Esophagus squamous epithelium (tissue), 4 donors: ENCODE measurements around the gene TM7SF2.

Experiments used
- POLR2A ChIP-seq, 4 donors: fragments of 450-650 bp; IDR thresholded peaks; one replicate each; pipeline ENCODE4 v1.6.1; 2017; ENCODE audit warnings: antibody characterized with exemption in 4 of 4, mild to moderate bottlenecking in 4 of 4, moderate library complexity in 3 of 4
- TF ChIP-seq, protein P1 (sequence below), 6 experiments: fragments of 450-650 bp in 4 of 6; fragments of 200-600 bp in 2 of 6; sonication (generic) in 2 of 6; IDR thresholded peaks; one replicate each; pipeline ENCODE4 v1.5.1; 2016 to 2019; ENCODE audit warnings: antibody characterized with exemption in 6 of 6, mild to moderate bottlenecking in 4 of 6, moderate library complexity in 4 of 6

DNA sequence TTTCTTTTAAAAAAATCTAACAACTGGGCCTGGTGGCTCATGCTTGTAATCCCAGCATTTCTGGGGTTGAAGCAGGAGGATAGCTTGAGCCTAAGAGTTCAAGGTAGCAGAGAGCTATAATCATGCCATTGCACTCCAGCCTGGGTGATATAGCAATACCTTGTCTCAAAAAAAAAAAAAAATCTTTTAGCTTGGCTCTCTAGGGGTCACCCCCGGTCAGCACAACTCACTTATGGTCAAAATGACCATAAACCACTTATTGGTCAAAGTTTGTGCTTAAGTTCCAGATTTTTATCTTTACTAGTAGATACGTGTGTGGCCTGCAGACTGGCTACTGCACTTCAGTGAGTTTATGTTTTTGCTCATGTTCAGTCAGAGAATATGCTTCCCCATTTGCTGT lies 52.0 kb downstream of the TM7SF2 start:
- TF ChIP-seq, protein P1, sequence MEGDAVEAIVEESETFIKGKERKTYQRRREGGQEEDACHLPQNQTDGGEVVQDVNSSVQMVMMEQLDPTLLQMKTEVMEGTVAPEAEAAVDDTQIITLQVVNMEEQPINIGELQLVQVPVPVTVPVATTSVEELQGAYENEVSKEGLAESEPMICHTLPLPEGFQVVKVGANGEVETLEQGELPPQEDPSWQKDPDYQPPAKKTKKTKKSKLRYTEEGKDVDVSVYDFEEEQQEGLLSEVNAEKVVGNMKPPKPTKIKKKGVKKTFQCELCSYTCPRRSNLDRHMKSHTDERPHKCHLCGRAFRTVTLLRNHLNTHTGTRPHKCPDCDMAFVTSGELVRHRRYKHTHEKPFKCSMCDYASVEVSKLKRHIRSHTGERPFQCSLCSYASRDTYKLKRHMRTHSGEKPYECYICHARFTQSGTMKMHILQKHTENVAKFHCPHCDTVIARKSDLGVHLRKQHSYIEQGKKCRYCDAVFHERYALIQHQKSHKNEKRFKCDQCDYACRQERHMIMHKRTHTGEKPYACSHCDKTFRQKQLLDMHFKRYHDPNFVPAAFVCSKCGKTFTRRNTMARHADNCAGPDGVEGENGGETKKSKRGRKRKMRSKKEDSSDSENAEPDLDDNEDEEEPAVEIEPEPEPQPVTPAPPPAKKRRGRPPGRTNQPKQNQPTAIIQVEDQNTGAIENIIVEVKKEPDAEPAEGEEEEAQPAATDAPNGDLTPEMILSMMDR (IDR thresholded peaks at IDR 0.05), result no peak
- TF ChIP-seq POLR2A (IDR thresholded peaks at IDR 0.05), result no peak
